HepG2 (cell line): ENCODE data around the gene MRPL50. TPM values are rescaled to one million over a fixed set of nuclear protein-coding genes. Genes with fewer than 3 reads are reported as not detected.

Experiments used
- AKAP8 ChIP-seq: sonication (generic); formaldehyde crosslinking; IDR thresholded peaks from 2 replicates; pipeline ENCODE4 v1.5.1; 2020; ENCODE audit warnings: mild to moderate bottlenecking, missing genetic modification reagents
- CEBPZ ChIP-seq: IDR thresholded peaks from 2 replicates; pipeline ENCODE4 v1.6.1; 2012; ENCODE audit warnings: low read length, improper control_type of control experiment
- HDAC2 ChIP-seq: sonication (generic); formaldehyde crosslinking; IDR thresholded peaks from 2 replicates; pipeline ENCODE4 v1.4.0; 2020; ENCODE audit warnings: missing genetic modification reagents
- ISX ChIP-seq: sonication (generic); formaldehyde crosslinking; conservative IDR thresholded peaks from 2 replicates; pipeline ENCODE4 v1.5.0; 2020; ENCODE audit warnings: missing genetic modification reagents
- JARID2 ChIP-seq: sonication (generic); formaldehyde crosslinking; IDR thresholded peaks from 2 replicates; pipeline ENCODE4 v1.8.1; 2023; ENCODE audit warnings: missing genetic modification reagents, inconsistent platforms; ENCODE audit not compliant: insufficient replicate concordance
- KDM2A ChIP-seq: sonication (generic); formaldehyde crosslinking; IDR thresholded peaks from 2 replicates; pipeline ENCODE4 v1.4.0; 2020; ENCODE audit warnings: low read depth, missing genetic modification reagents, borderline replicate concordance
- KDM3A ChIP-seq: IDR thresholded peaks from 2 replicates; pipeline ENCODE4 v1.6.1; 2018; ENCODE audit warnings: low read depth, missing compliant biosample characterization
- MYPOP ChIP-seq: sonication (generic); formaldehyde crosslinking; IDR thresholded peaks from 2 replicates; pipeline ENCODE4 v1.8.1; 2023; ENCODE audit warnings: mild to moderate bottlenecking, moderate library complexity, missing genetic modification reagents
- PLRG1 ChIP-seq: fragments of 450-650 bp; conservative IDR thresholded peaks from 2 replicates; pipeline ENCODE4 v1.6.1; 2016
- POLR2AphosphoS2 ChIP-seq: IDR thresholded peaks from 2 replicates; pipeline ENCODE4 v1.6.1; 2011; ENCODE audit warnings: low read depth, low read length, improper control_type of control experiment
- SP2 ChIP-seq: sonication (generic); formaldehyde crosslinking; IDR thresholded peaks from 2 replicates; pipeline ENCODE4 v1.5.1; 2020; ENCODE audit warnings: mild to moderate bottlenecking, missing genetic modification reagents
- ZBTB2 ChIP-seq: sonication (generic); formaldehyde crosslinking; IDR thresholded peaks from 2 replicates; pipeline ENCODE4 v1.8.0; 2022; ENCODE audit warnings: low read depth, missing genetic modification reagents
- ZBTB49 ChIP-seq: sonication (generic); formaldehyde crosslinking; IDR thresholded peaks from 2 replicates; pipeline ENCODE4 v1.4.0; 2020; ENCODE audit warnings: missing genetic modification reagents, borderline replicate concordance
- ZNF337 ChIP-seq: sonication (generic); formaldehyde crosslinking; IDR thresholded peaks from 2 replicates; pipeline ENCODE4 v1.5.1; 2020; ENCODE audit warnings: missing genetic modification reagents, low read depth, mild to moderate bottlenecking, borderline replicate concordance
- ZNF33A ChIP-seq: sonication (generic); formaldehyde crosslinking; IDR thresholded peaks from 2 replicates; pipeline ENCODE4 v1.5.1; 2020; ENCODE audit warnings: missing genetic modification reagents, mild to moderate bottlenecking, moderate library complexity, borderline replicate concordance
- ZNF430 ChIP-seq: sonication (generic); formaldehyde crosslinking; IDR thresholded peaks from 2 replicates; pipeline ENCODE4 v1.9.0; 2021; ENCODE audit warnings: mild to moderate bottlenecking, missing genetic modification reagents
- ZNF605 ChIP-seq: sonication (generic); formaldehyde crosslinking; IDR thresholded peaks from 2 replicates; pipeline ENCODE4 v1.8.0; 2022; ENCODE audit warnings: mild to moderate bottlenecking, missing genetic modification reagents
- ZNF672 ChIP-seq: sonication (generic); formaldehyde crosslinking; IDR thresholded peaks from 2 replicates; pipeline ENCODE4 v1.8.1; 2022; ENCODE audit warnings: missing genetic modification reagents
- ZNF674 ChIP-seq: sonication (generic); formaldehyde crosslinking; IDR thresholded peaks from 2 replicates; pipeline ENCODE4 v1.5.0; 2020; ENCODE audit warnings: low read depth, mild to moderate bottlenecking, missing genetic modification reagents
- ZNF678 ChIP-seq: sonication (generic); formaldehyde crosslinking; IDR thresholded peaks from 2 replicates; pipeline ENCODE4 v1.4.0; 2020; ENCODE audit warnings: mild to moderate bottlenecking, missing genetic modification reagents
- polyA plus RNA-seq, 8 experiments: library from polyadenylated mRNA; depleted of rRNA in 3 of 8; stranded (reverse) in 7 of 8; unstranded in 1 of 8; fragments of >200 nt; fragmentation: Illumina TruSeq in 4 of 8; extraction: Trizol in 4 of 8; gene quantifications; 2 replicates each; pipeline versions ENCODE4 v1.2.1 to v1.2.3, GENCODE V29; 2011 to 2016; ENCODE audit warnings: low read depth in 4 of 8, missing spikeins in 1 of 8, mixed read lengths in 1 of 8; ENCODE audit not compliant: insufficient read depth in 1 of 8
- total RNA-seq, 5 experiments: library from RNA; depleted of rRNA; stranded (reverse); fragments of >200 nt; fragmentation: Illumina TruSeq; extraction: Trizol; gene quantifications; 2 replicates each; pipeline ENCODE4 v1.2.3, GENCODE V29; 2016; ENCODE audit warnings: low read depth in 1 of 5

MRPL50 gene
- total and polyA plus RNA-seq, 2 of the 13 experiments (the other 11 are each of a cell fraction or from before 2014, with no cell fraction given), result 37.1 to 70.0 TPM

- TF ChIP-seq MYPOP (no peak), KDM2A (CRISPR knock-in tag) (no peak), ISX (CRISPR knock-in tag) (no peak), SP2 (CRISPR knock-in tag) (no peak), ZBTB49 (CRISPR knock-in tag) (no peak), POLR2AphosphoS2 (no peak), PLRG1 (no peak), ZNF672 (CRISPR knock-in tag) (no peak), ZNF605 (CRISPR knock-in tag) (peak; percentile 55; the same call in 1 of the 2 replicates), AKAP8 (CRISPR knock-in tag) (no peak), HDAC2 (CRISPR knock-in tag) (peak; percentile 90), ZNF337 (CRISPR knock-in tag) (peak; percentile 53; the same call in 1 of the 2 replicates), ZNF678 (no peak), ZBTB2 (CRISPR knock-in tag) (no peak), ZNF33A (CRISPR knock-in tag) (no peak; the same call in 1 of the 2 replicates), ZNF674 (CRISPR knock-in tag) (no peak), JARID2 (CRISPR knock-in tag) (no peak), CEBPZ (no peak), KDM3A (CRISPR knock-in tag) (0 out of 2 replicates have a peak, but pooled peaks have one; percentile 66), ZNF430 (CRISPR knock-in tag) (no peak)
These were observed 23.2 kb upstream of the MRPL50 start (continued) for GRCh38 chr9:101421653-101422065.
